Activated CD4-positive, CD25-positive, alpha-beta regulatory T cell (primary cell): Measurements from ENCODE around the gene CYB5B.

Experiments
- DNase-seq, 4 experiments: peaks; one replicate each; lab custom pipeline; 2025; lab: John Stamatoyannopoulos, UW

CYB5B gene

GRCh38 chr16:69485816-69486215 is 61.4 kb downstream of the CYB5B start:
- DNase-seq, result no peak

DNA sequence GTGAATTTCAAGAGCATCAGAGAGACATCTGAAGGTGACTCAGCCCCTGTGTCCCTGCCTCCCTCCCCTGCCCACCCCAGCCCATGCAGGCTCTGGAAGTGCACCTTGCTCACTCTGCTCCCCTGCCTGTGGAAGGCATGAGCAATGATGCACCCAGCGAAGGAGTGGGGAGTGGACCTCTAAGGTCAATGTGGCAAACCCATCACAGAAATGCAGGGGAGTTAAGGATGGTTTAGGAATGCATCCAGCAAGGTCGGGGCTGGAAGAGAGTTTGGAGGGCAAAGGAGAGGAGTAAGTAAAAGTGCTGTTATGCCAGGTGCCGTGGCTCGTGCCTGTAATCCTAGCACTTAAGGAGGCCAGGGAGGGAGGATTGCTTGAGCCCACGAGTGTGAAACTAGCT is 61.9 kb downstream of the CYB5B start:
- DNase-seq, result no peak

DNA sequence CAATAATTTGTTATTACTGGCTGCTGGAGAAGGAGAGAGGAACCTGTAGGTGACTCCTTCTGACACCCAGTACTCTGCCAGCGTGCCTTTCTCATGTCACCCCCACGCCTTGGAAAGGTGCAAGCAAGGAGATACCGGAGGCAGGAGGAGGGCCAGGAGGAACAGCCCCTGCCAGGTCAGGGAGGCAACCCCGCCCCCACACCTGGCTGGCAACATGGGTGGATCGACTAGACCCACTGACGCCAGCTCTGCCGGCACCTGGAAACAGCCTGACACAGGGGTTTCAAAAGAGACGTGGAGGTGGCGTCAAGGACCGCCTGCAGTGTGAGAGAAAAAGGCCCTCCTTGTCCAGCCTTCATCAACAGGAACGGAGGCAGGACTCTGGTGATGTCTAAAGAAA is 62.3 kb downstream of the CYB5B start:
- DNase-seq, result no peak

- DNase-seq, result no peak
Observed at GRCh38 chr16:69490707-69491324, 66.4 kb downstream of the CYB5B start.

- DNase-seq, result no peak
Observed at GRCh38 chr16:69494991-69495392, 70.6 kb downstream of the CYB5B start.

- DNase-seq, result no peak
Observed at GRCh38 chr16:69495821-69496220, 71.4 kb downstream of the CYB5B start.

GRCh38 chr16:69496376-69496775 is 72.0 kb downstream of the CYB5B start:
- no peak for DNase-seq

- no peak for DNase-seq
Observed at GRCh38 chr16:69496896-69497295, 72.5 kb downstream of the CYB5B start.

DNA sequence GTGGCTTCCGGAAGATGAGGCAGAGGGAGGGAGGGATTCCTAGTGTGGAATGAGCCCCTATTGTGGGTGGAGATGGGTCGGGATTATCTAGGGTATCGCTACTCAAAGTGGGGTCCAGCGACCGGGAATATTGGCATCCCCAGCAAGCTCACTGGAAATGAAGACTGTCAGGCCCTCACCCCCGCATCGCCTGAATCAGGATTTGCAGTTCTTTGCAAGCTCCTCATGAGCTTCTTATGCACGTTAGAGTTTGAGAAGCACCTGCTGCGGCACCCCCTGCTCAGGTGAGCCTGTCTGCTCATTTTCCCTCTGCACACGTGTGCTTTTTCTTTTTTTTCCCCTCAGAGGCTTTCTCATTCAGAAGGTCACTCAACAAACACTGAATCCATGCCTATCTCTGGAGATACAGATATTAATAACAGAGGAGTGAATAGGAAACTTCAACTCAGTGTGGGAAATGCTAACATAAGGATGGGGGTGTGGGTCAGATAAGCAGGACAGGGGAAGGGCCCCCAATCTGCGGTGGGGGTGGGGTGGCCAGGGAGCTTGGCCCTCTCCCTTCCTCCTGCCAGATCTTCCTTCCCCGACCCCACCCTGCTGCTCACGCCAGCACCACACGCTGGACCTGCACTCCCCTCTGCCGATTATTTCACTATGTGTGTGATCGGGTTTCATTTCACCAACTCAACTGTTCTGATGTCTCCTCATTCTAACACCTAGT is 73.6 kb downstream of the CYB5B start:
- DNase-seq, result no peak

GRCh38 chr16:69498926-69499325 is 74.5 kb downstream of the CYB5B start:
- no peak for DNase-seq

- DNase-seq, result no peak
Observed at GRCh38 chr16:69499541-69500230, 75.3 kb downstream of the CYB5B start.

DNA sequence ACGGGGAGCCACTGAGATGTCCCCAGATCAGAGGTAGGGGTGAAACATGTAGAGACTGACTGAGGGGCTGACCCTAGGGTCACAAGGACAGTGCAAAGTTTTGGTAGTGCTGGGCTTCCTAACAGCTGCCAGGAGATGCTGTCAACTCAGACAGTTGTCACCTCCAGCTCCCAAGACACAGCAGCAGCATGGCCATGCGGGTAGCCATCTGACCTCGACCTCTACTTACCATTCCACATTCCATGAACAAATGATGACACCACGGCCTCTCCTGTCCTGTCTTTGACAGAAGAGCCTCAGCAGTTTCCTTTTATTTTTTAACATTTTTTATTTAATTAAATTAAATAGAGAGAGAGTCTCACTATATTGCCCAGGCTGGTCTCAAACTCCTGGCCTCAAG is 76.1 kb downstream of the CYB5B start:
- no peak for DNase-seq

- no peak for DNase-seq
Observed at GRCh38 chr16:69501956-69502745, 77.7 kb downstream of the CYB5B start.

DNA sequence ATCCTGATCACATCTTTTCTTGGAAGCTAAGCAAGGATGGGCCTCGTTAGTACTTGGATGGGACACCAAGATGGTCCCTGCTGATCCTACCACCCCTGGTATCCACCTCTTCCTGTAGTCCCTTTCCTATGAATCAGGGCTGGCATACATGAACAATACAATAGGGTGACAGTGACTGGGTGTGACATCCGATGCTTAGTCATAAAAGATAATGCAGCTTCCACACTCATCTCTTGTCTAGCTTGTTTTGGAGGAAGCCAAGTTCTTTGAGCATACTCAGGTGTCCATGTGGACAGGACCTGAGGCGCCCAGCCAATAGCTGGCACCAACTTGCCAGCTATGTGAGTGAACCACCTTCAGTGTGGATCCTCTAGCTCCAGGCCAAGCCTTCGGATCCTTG is 78.8 kb downstream of the CYB5B start:
- no peak for DNase-seq

DNA sequence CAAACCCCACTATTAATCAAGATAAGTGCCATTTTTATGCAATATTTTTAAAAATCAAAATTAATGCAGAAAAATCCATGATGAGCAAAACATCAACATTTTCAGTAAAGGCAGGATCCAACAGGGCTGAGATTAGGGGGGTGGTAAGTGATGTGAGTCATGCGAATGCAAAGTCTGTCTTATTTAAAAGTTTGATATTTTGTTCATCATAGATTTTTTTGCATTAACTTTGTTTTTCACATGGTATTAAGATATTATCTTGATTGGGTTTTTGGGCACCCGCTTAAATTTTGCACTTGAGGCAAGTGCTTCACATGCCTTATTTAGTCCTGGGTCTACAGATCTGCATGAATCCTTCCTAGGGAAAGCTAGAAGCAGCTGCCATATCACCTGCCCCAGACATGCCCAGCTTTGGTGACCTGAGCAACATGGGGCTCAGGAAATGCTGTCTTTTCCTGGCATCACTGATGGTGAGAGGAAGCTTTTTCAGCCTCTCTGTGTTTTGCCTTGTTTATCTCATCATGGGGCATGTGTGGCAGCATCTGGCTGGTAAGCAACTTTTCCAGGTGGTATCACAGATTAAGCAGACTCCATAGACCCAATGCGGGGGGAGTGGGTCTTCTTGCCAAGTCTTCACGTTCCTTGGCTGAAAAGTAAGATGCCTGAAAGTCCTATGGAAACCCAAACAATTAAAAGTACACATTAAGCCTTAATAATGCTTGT is 83.8 kb downstream of the CYB5B start:
- DNase-seq, result no peak

DNA sequence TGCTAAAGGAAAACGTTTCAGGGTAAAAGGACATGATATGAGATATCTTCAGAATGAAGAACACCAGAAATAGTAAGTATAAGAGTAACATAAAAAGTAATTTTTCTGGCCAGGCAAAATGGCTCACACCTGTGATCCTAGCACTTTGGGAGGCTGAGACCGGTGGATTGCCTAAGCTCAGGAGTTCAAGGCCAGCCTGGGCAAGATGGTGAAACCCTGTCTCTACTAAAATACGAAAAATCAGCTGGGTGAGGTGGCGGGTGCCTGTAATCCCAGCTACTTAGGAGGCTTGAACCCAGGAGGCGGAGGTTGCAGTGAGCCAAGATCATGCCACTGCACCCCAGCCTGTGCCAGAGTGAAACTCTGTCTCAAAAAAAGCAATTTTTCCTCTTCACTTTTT is 84.7 kb downstream of the CYB5B start:
- no peak for DNase-seq

DNA sequence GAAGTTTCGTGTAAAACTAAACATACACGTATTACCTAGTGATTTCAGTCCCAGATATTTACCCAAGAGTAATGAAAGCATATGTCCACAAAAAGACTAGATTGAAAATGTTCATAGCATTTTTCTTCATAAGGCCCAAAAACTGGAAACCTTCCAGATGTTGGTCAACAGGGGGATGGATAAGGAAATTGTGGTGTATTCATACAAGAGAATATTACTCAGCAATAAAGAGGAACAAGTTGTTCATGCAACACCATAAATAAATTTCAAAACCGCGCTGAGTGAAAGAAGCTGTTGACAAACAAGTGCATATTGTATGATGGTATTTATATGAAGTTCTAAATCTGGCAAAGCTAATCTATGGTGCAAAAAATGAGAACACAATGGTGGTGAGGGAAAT is 87.2 kb downstream of the CYB5B start:
- no peak for DNase-seq

GRCh38 chr16:69513180-69513966 is 89.0 kb downstream of the CYB5B start:
- no peak for DNase-seq

- no peak for DNase-seq
Observed at GRCh38 chr16:69514356-69514755, 89.9 kb downstream of the CYB5B start.
